ENCODE measurements around the gene MEPCE. TPM values are rescaled to one million over a fixed set of nuclear protein-coding genes. Genes with fewer than 3 reads are reported as not detected.

The MEPCE gene
- total and polyA plus RNA-seq, 2 experiments from 2014 or later: 10.0 to 32.6 TPM

GRCh38 chr7:100457033-100457432 lies 27.4 kb downstream of the MEPCE start (continued):
- no peak for TF ChIP-seq CTCF (conservative IDR thresholded peaks at IDR 0.05; ENCODE audit: low read depth in 2 of 2)

- no peaks in the 10 kb centered on the region for H3K36me3 Mint-ChIP-seq (ENCODE audit: low read depth)
- no peak for DNase-seq (ENCODE audit: low spot score)
- ATAC-seq: no peak
These were observed 34.6 kb downstream of the MEPCE start, which contains the start of gene SPACDR for GRCh38 chr7:100464210-100464660. TSS of gene SPACDR (minus strand) at chr7:100464260. CDS start at chr7:100464025, 235 bp downstream.

More at GRCh38 chr7:100464210-100464660, 34.6 kb downstream of the MEPCE start, which contains the start of gene SPACDR:
- no peak within 1 kb of the TSS for H3K27ac ChIP-seq (ENCODE audit: low read depth)
- H3F3A ChIP-seq (replicated peaks; ENCODE audit: low read depth): no peaks in the 10 kb centered on the region
- Mint-ChIP-seq H3K4me1 (peaks cover 5% of the 10 kb centered on the region; the same call in 2 of the 3 replicates), H3K27me3 (ENCODE audit: insufficient read depth, low read depth, poor library complexity) (peaks cover 8% of the 10 kb centered on the region), H3K9me3 (no peaks in the 10 kb centered on the region), H3K4me3 (no peak within 1 kb of the TSS; the same call in 2 of the 3 replicates), H3K27ac (no peak within 1 kb of the TSS)
- no peaks in the 10 kb centered on the region for H3K79me2 ChIP-seq (replicated peaks; ENCODE audit: insufficient read depth)
- H3K36me3 ChIP-seq (ENCODE audit: insufficient read depth): no peaks in the 10 kb centered on the region
- TF ChIP-seq ZNF331 (CRISPR knock-in tag; IDR thresholded peaks at IDR 0.05; ENCODE audit: low read depth) (no peak), EZH2 (IDR thresholded peaks at IDR 0.05; ENCODE audit: low read depth, unreplicated experiment) (no peak), STAT1 (IDR thresholded peaks at IDR 0.05; ENCODE audit: unreplicated experiment) (no peak), JUNB (IDR thresholded peaks at IDR 0.05; ENCODE audit: unreplicated experiment) (no peak), ZNF114 (CRISPR knock-in tag; IDR thresholded peaks at IDR 0.05) (no peak), EZH2phosphoT487 (IDR thresholded peaks at IDR 0.05; ENCODE audit: unreplicated experiment) (no peak), REST (IDR thresholded peaks at IDR 0.05; ENCODE audit: unreplicated experiment) (no peak), CTCF (conservative IDR thresholded peaks at IDR 0.05; ENCODE audit: low read depth in 2 of 2) (no peak), POLR2AphosphoS5 (IDR thresholded peaks at IDR 0.05; ENCODE audit: low read depth) (no peak)
- no peak within 1 kb of the TSS for H3K4me2 ChIP-seq
- no peaks in the 10 kb centered on the region for H3K27me3 ChIP-seq (ENCODE audit: insufficient read depth)
- H4K20me1 ChIP-seq (replicated peaks; ENCODE audit: insufficient read depth): no peaks in the 10 kb centered on the region
- H3K4me1 ChIP-seq (ENCODE audit: insufficient read depth): no peaks in the 10 kb centered on the region; the same call in 1 of the 2 replicates
- no peaks in the 10 kb centered on the region for H3K9me2 ChIP-seq (ENCODE audit: insufficient read depth)
- H2AFZ ChIP-seq: no peak within 1 kb of the TSS
- no peak within 1 kb of the TSS for H3K4me3 ChIP-seq

All from GM23338 (cell line).